ENCODE results near the gene TNFSF12.

The TNFSF12 gene

GRCh38 chr17:7570351-7570750, 21.5 kb downstream of the TNFSF12 start:
- DNase-seq (ENCODE audit: low spot score): no peak

- no peak for DNase-seq (ENCODE audit: low spot score)
Measured at GRCh38 chr17:7572338-7572587, 23.4 kb downstream of the TNFSF12 start.

GRCh38 chr17:7572588-7573323, 23.9 kb downstream of the TNFSF12 start:
- DNase-seq (ENCODE audit: low spot score): peak; percentile 98

GRCh38 chr17:7573324-7574080, 24.6 kb downstream of the TNFSF12 start:
- peak; percentile 73 for DNase-seq (ENCODE audit: low spot score)

- DNase-seq (ENCODE audit: low spot score): no peak
Measured at GRCh38 chr17:7574176-7574953, 25.5 kb downstream of the TNFSF12 start.

- DNase-seq (ENCODE audit: low spot score): no peak
Measured at GRCh38 chr17:7575481-7575883, 26.6 kb downstream of the TNFSF12 start.

- no peak for DNase-seq (ENCODE audit: low spot score)
Measured at GRCh38 chr17:7575959-7576358, 27.1 kb downstream of the TNFSF12 start.

GRCh38 chr17:7576432-7576937, 27.6 kb downstream of the TNFSF12 start:
- DNase-seq (ENCODE audit: low spot score): no peak

- no peak for DNase-seq (ENCODE audit: low spot score)
Measured at GRCh38 chr17:7577327-7578199, 28.7 kb downstream of the TNFSF12 start.

- DNase-seq (ENCODE audit: low spot score): peak; percentile 92
Measured at GRCh38 chr17:7579001-7579833, 30.4 kb downstream of the TNFSF12 start, which contains the start of gene CD68. TSS of gene CD68 (plus strand) at chr17:7579638. CDS start at chr17:7579678, 40 bp downstream.

- DNase-seq (ENCODE audit: low spot score): no peak
Measured at GRCh38 chr17:7579834-7580603, 31.2 kb downstream of the TNFSF12 start.

- no peak for DNase-seq (ENCODE audit: low spot score)
Measured at GRCh38 chr17:7580604-7581575, 32.0 kb downstream of the TNFSF12 start.

- no peak for DNase-seq (ENCODE audit: low spot score)
Measured at GRCh38 chr17:7582396-7583252, 33.8 kb downstream of the TNFSF12 start.

GRCh38 chr17:7583253-7584109, 34.6 kb downstream of the TNFSF12 start, which contains the start of gene MPDU1:
TSS of gene MPDU1 (plus strand) at chr17:7583852. CDS start at chr17:7583863, 11 bp downstream.
- DNase-seq (ENCODE audit: low spot score): peak; percentile 97

GRCh38 chr17:7586673-7587419, 38.0 kb downstream of the TNFSF12 start:
- DNase-seq (ENCODE audit: low spot score): no peak

Data from LoVo (cell line).